Left renal pelvis (tissue), 4 donors: ENCODE data around the gene SNAI1. TPM values are rescaled to one million over a fixed set of nuclear protein-coding genes. Genes with fewer than 3 reads are reported as not detected.
"Not testable (repeated sequence)": the region's sequence is repeated elsewhere in the genome, so short reads cannot be mapped to it uniquely, and the experiment has no call there.

Experiments used
- DNase-seq, 4 donors: peaks; one replicate each; pipeline ENCODE4 v3.0.0-alpha.2; 2013; ENCODE audit warnings: low read depth in 4 of 4, low spot score in 3 of 4
- polyA plus RNA-seq, 4 donors: library from polyadenylated mRNA; unstranded; fragments of 120-200 nt; gene quantifications; one replicate each; pipeline ENCODE4 v1.2.1, GENCODE V29; 2013; ENCODE audit not compliant: insufficient read length in 4 of 4

Gene SNAI1
- polyA plus RNA-seq, 4 donors = 3.0 to 13.5 (median 8.9) TPM

- DNase-seq = not testable (repeated sequence)
These were observed 28.8 kb downstream of the SNAI1 start for GRCh38 chr20:50011597-50011996.

GRCh38 chr20:50012282-50013263 is 29.8 kb downstream of the SNAI1 start:
- DNase-seq = no peak

GRCh38 chr20:50013976-50014375 is 31.2 kb downstream of the SNAI1 start:
- no peak for DNase-seq

GRCh38 chr20:50014570-50015562 is 32.1 kb downstream of the SNAI1 start:
- peak in 3 of 4 donors; percentile 45 to 46 (median 46) for DNase-seq

GRCh38 chr20:50015636-50015992 is 32.8 kb downstream of the SNAI1 start:
- DNase-seq = no peak

GRCh38 chr20:50015993-50016770 is 33.4 kb downstream of the SNAI1 start:
- peak in 3 of 4 donors; percentile 36 to 58 (median 46) for DNase-seq

GRCh38 chr20:50017160-50017559 is 34.4 kb downstream of the SNAI1 start:
- no peak for DNase-seq

GRCh38 chr20:50017576-50018248 is 34.9 kb downstream of the SNAI1 start:
- DNase-seq = no peak

- DNase-seq = no peak
These were observed 36.9 kb downstream of the SNAI1 start for GRCh38 chr20:50019466-50020256.

- DNase-seq = no peak
These were observed 37.5 kb downstream of the SNAI1 start for GRCh38 chr20:50020288-50020687.

GRCh38 chr20:50022676-50023075 is 39.9 kb downstream of the SNAI1 start:
- DNase-seq = no peak

GRCh38 chr20:50023116-50023805 is 40.5 kb downstream of the SNAI1 start:
- no peak for DNase-seq

GRCh38 chr20:50026746-50027575 is 44.2 kb downstream of the SNAI1 start:
- DNase-seq = no peak

GRCh38 chr20:50027611-50028105 is 44.9 kb downstream of the SNAI1 start:
- DNase-seq = no peak

- no peak for DNase-seq
These were observed 46.4 kb downstream of the SNAI1 start for GRCh38 chr20:50029083-50029696.

GRCh38 chr20:50029697-50030461 is 47.1 kb downstream of the SNAI1 start:
- DNase-seq = no peak
